Osteocyte (in vitro differentiated cells): Measurements from ENCODE around the gene SLC25A24. TPM values are rescaled to one million over a fixed set of nuclear protein-coding genes. Genes with fewer than 3 reads are reported as not detected.
"Not testable (repeated sequence)": the region's sequence is repeated elsewhere in the genome, so short reads cannot be mapped to it uniquely, and the experiment has no call there.

Experiments used
- DNase-seq: peaks from one replicate; pipeline ENCODE4 v3.0.0; 2021; ENCODE audit warnings: mixed read lengths; ENCODE audit not compliant: unreplicated experiment; ENCODE audit errors: extremely low spot score
- H3K27ac Mint-ChIP-seq: one replicate; pipeline ENCODE4 v1.8.0; 2021; ENCODE audit warnings: mild to moderate bottlenecking, mixed read lengths; ENCODE audit not compliant: unreplicated experiment
- H3K27me3 Mint-ChIP-seq: one replicate; pipeline ENCODE4 v1.8.0; 2021; ENCODE audit warnings: mixed read lengths; ENCODE audit not compliant: unreplicated experiment
- H3K36me3 Mint-ChIP-seq: one replicate; pipeline ENCODE4 v1.8.0; 2021; ENCODE audit warnings: mixed read lengths; ENCODE audit not compliant: unreplicated experiment
- H3K4me1 Mint-ChIP-seq: one replicate; pipeline ENCODE4 v1.8.0; 2021; ENCODE audit warnings: mixed read lengths; ENCODE audit not compliant: unreplicated experiment
- H3K4me3 Mint-ChIP-seq: one replicate; pipeline ENCODE4 v1.8.0; 2021; ENCODE audit warnings: mild to moderate bottlenecking, moderate library complexity, mixed read lengths; ENCODE audit not compliant: unreplicated experiment
- H3K9me3 Mint-ChIP-seq: one replicate; pipeline ENCODE4 v1.8.0; 2021; ENCODE audit warnings: mixed read lengths; ENCODE audit not compliant: unreplicated experiment
- long read RNA-seq: library from polyadenylated mRNA; unstranded; transcript quantifications from one replicate; pipeline ENCODE4 v2.0.0, GENCODE V29; 2021
- total RNA-seq: library from RNA; stranded (reverse); gene quantifications from 2 replicates; pipeline ENCODE4 v1.2.1, GENCODE V29; 2021
- TF ChIP-seq, protein P1 (sequence below): fragments of 200-600 bp; sonication (generic); IDR thresholded peaks from 2 replicates; pipeline ENCODE4 v1.5.0; 2021; ENCODE audit warnings: antibody characterized with exemption, mild to moderate bottlenecking, moderate library complexity

Gene SLC25A24
- total RNA-seq: 40.4 and 41.3 TPM in 2 replicates
- long read RNA-seq, full-length matches to known transcripts: 217 of 250 reads
- long read RNA-seq, partial matches to known transcripts: 14 of 250 reads
- long read RNA-seq, other reads (novel, unspliced or antisense): 19 of 250 reads

GRCh38 chr1:108199781-108200686, at the start of gene SLC25A24:
SLC25A24 (minus strand) TSS chr1:108200343; CDS start chr1:108200138, 205 bp downstream.
- Mint-ChIP-seq H3K36me3 (peaks cover 32% of the 10 kb centered on the region), H3K27me3 (no peaks in the 10 kb centered on the region), H3K4me1 (peaks cover 38% of the 10 kb centered on the region), H3K27ac (peak within 1 kb of the TSS; percentile 95), H3K9me3 (peaks cover 15% of the 10 kb centered on the region), H3K4me3 (peak within 1 kb of the TSS; percentile 93)
- TF ChIP-seq, protein P1, sequence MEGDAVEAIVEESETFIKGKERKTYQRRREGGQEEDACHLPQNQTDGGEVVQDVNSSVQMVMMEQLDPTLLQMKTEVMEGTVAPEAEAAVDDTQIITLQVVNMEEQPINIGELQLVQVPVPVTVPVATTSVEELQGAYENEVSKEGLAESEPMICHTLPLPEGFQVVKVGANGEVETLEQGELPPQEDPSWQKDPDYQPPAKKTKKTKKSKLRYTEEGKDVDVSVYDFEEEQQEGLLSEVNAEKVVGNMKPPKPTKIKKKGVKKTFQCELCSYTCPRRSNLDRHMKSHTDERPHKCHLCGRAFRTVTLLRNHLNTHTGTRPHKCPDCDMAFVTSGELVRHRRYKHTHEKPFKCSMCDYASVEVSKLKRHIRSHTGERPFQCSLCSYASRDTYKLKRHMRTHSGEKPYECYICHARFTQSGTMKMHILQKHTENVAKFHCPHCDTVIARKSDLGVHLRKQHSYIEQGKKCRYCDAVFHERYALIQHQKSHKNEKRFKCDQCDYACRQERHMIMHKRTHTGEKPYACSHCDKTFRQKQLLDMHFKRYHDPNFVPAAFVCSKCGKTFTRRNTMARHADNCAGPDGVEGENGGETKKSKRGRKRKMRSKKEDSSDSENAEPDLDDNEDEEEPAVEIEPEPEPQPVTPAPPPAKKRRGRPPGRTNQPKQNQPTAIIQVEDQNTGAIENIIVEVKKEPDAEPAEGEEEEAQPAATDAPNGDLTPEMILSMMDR: no peak
- DNase-seq: peak; percentile 91

DNA sequence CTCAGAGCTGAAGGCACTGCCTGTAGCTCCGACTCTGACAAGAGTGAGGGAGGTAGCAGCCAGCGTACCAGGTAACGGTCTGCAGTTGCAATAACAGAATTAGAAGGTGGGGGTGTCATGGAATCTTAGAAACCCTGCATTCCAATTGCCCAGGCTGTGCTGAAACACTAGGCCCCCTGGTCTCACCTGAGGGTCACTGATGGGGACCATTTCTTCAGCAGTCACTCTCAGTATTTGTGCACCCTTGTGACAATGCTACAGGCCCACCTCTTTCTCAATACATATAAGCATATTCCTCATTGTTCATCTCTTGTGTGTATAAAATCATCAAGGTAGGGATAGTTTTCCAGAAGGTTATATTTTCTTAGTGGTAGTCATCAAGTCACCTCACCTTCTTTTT, 43.8 kb upstream of the SLC25A24 start, which contains the start of gene NBPF4:
Gene NBPF4 (minus strand): TSS at position 101 of the 400 bp plus-strand sequence. CDS start 315 bp downstream, outside the sequence.
- H3K27ac Mint-ChIP-seq: not testable (repeated sequence)

GRCh38 chr1:108239426-108239825, 39.3 kb upstream of the SLC25A24 start:
- not testable (repeated sequence) for H3K36me3 Mint-ChIP-seq, H3K27me3 Mint-ChIP-seq, H3K9me3 Mint-ChIP-seq, H3K4me1 Mint-ChIP-seq, DNase-seq, H3K4me3 Mint-ChIP-seq, H3K27ac Mint-ChIP-seq

More for the DNA sequence above, 43.8 kb upstream of the SLC25A24 start, which contains the start of gene NBPF4:
- H3K27me3 Mint-ChIP-seq, H3K4me3 Mint-ChIP-seq, H3K9me3 Mint-ChIP-seq, H3K4me1 Mint-ChIP-seq, DNase-seq, H3K36me3 Mint-ChIP-seq: not testable (repeated sequence)

GRCh38 chr1:108235308-108235707, 35.2 kb upstream of the SLC25A24 start:
- not testable (repeated sequence) for H3K4me1 Mint-ChIP-seq, DNase-seq, H3K36me3 Mint-ChIP-seq, H3K9me3 Mint-ChIP-seq, H3K27ac Mint-ChIP-seq, H3K27me3 Mint-ChIP-seq, H3K4me3 Mint-ChIP-seq

DNA sequence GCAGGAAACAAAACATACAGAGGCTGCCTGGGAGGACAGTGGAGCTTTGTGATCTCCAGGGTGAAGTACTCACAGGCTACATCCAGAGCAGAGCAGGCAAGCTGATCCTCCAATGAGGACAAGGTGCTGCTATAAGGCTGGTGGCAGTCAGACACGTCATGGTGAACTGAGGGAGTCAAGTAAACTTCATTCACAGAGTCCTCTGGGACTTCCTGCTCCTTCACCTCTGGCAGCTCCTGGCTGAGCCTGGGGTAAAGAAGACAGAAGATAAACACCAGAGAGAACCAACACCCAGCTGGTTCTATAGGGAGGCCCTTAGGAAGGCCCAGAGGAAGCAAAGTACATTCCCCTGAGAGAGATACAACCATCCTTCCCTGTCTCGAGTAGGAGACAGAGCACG, 32.0 kb upstream of the SLC25A24 start:
- not testable (repeated sequence) for H3K9me3 Mint-ChIP-seq, H3K36me3 Mint-ChIP-seq, H3K27ac Mint-ChIP-seq, H3K4me1 Mint-ChIP-seq, H3K27me3 Mint-ChIP-seq, H3K4me3 Mint-ChIP-seq, DNase-seq

GRCh38 chr1:108229976-108230375, 29.8 kb upstream of the SLC25A24 start:
- H3K36me3 Mint-ChIP-seq, H3K27ac Mint-ChIP-seq, H3K9me3 Mint-ChIP-seq, H3K4me1 Mint-ChIP-seq, DNase-seq, H3K4me3 Mint-ChIP-seq, H3K27me3 Mint-ChIP-seq: not testable (repeated sequence)

DNA sequence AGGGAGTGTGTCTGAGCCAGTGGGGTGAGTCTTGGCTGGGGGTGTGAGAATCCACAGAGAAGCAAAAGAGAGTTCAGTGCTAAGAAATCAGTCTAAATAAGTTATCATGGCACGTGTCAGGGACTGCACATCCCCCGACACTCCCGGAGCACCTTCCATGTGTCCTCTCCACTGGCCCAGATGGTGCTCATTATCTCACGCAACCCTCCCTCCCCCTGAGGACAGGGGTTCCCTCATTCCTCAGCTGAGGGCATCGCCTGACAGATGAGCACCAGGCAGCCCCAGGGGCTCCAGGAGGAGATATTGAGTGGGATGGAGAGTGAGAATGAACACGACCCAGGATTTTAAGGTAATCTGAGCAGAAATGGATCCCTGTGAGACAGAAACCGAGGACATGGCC, 27.6 kb upstream of the SLC25A24 start:
- H3K9me3 Mint-ChIP-seq, H3K27me3 Mint-ChIP-seq, DNase-seq, H3K36me3 Mint-ChIP-seq, H3K27ac Mint-ChIP-seq, H3K4me3 Mint-ChIP-seq, H3K4me1 Mint-ChIP-seq: not testable (repeated sequence)

- DNase-seq, H3K9me3 Mint-ChIP-seq, H3K27ac Mint-ChIP-seq, H3K4me1 Mint-ChIP-seq, H3K36me3 Mint-ChIP-seq, H3K27me3 Mint-ChIP-seq, H3K4me3 Mint-ChIP-seq: not testable (repeated sequence)
Measured at GRCh38 chr1:108226855-108227254, 26.7 kb upstream of the SLC25A24 start.

- not testable (repeated sequence) for H3K9me3 Mint-ChIP-seq, DNase-seq, H3K4me1 Mint-ChIP-seq, H3K27ac Mint-ChIP-seq, H3K36me3 Mint-ChIP-seq, H3K27me3 Mint-ChIP-seq, H3K4me3 Mint-ChIP-seq
Measured at GRCh38 chr1:108223226-108223625, 23.1 kb upstream of the SLC25A24 start.

GRCh38 chr1:108217515-108218174, 17.5 kb upstream of the SLC25A24 start:
- DNase-seq, H3K4me3 Mint-ChIP-seq, H3K36me3 Mint-ChIP-seq, H3K27ac Mint-ChIP-seq, H3K4me1 Mint-ChIP-seq, H3K9me3 Mint-ChIP-seq, H3K27me3 Mint-ChIP-seq: not testable (repeated sequence)

GRCh38 chr1:108217007-108217406, 16.9 kb upstream of the SLC25A24 start:
- H3K9me3 Mint-ChIP-seq, H3K27ac Mint-ChIP-seq, H3K4me3 Mint-ChIP-seq, H3K36me3 Mint-ChIP-seq, H3K4me1 Mint-ChIP-seq, DNase-seq: not testable (repeated sequence)
- peaks cover 15% of the 10 kb centered on the region for H3K27me3 Mint-ChIP-seq
